ENCODE results near the gene HAUS7. TPM values are rescaled to one million over a fixed set of nuclear protein-coding genes. Genes with fewer than 3 reads are reported as not detected.

HAUS7 gene
- total and polyA plus RNA-seq, 2 experiments from 2014 or later, result 59.8 to 77.9 TPM

- no peak overlapping the region for H3K4me3 Mint-ChIP-seq
- H3K9me3 Mint-ChIP-seq, result no peaks in the 10 kb centered on the region
Measured at GRCh38 chrX:153456704-153457103, 13.7 kb downstream of the HAUS7 start.

More at GRCh38 chrX:153456704-153457103, 13.7 kb downstream of the HAUS7 start:
- H3K36me3 Mint-ChIP-seq (ENCODE audit: low read depth), result peaks cover 11% of the 10 kb centered on the region; the same call in 2 of the 3 replicates
- no peak overlapping the region for H3K27ac Mint-ChIP-seq
- Histone ChIP-seq H3K4me3 (no peak overlapping the region), H3K9me2 (ENCODE audit: insufficient read depth) (no peaks in the 10 kb centered on the region), H3K79me2 (replicated peaks; ENCODE audit: insufficient read depth) (no peaks in the 10 kb centered on the region), H3F3A (replicated peaks; ENCODE audit: low read depth) (no peaks in the 10 kb centered on the region), H3K27ac (ENCODE audit: low read depth) (no peak overlapping the region), H4K20me1 (replicated peaks; ENCODE audit: insufficient read depth) (no peaks in the 10 kb centered on the region; the same call in 1 of the 2 replicates), H3K36me3 (ENCODE audit: insufficient read depth) (no peaks in the 10 kb centered on the region), H3K4me1 (ENCODE audit: insufficient read depth) (no peaks in the 10 kb centered on the region), H2AFZ (no peak overlapping the region), H3K27me3 (ENCODE audit: insufficient read depth) (no peaks in the 10 kb centered on the region), H3K4me2 (no peak overlapping the region)
- TF ChIP-seq ZNF462 (CRISPR knock-in tag; IDR thresholded peaks at IDR 0.05), result no peak
- no peak for TF ChIP-seq REST (IDR thresholded peaks at IDR 0.05; ENCODE audit: unreplicated experiment)
- TF ChIP-seq JUNB (IDR thresholded peaks at IDR 0.05; ENCODE audit: unreplicated experiment), result no peak
- TF ChIP-seq POLR2AphosphoS5 (IDR thresholded peaks at IDR 0.05; ENCODE audit: low read depth), result no peak
- no peak for TF ChIP-seq EZH2phosphoT487 (IDR thresholded peaks at IDR 0.05; ENCODE audit: unreplicated experiment)
- TF ChIP-seq ZNF331 (CRISPR knock-in tag; IDR thresholded peaks at IDR 0.05; ENCODE audit: low read depth), result no peak
- no peak for TF ChIP-seq EZH2 (IDR thresholded peaks at IDR 0.05; ENCODE audit: low read depth, unreplicated experiment)
- TF ChIP-seq STAT1 (IDR thresholded peaks at IDR 0.05; ENCODE audit: unreplicated experiment), result no peak
- no peak for TF ChIP-seq ETS1 (IDR thresholded peaks at IDR 0.05)
- TF ChIP-seq CREB1 (CRISPR knock-in tag; IDR thresholded peaks at IDR 0.05; ENCODE audit: low read depth), result no peak
- TF ChIP-seq CTCF (conservative IDR thresholded peaks at IDR 0.05; ENCODE audit: low read depth in 2 of 2), result no peak
- TF ChIP-seq ZNF114 (CRISPR knock-in tag; IDR thresholded peaks at IDR 0.05), result no peak
- TF ChIP-seq NANOG (IDR thresholded peaks at IDR 0.05; ENCODE audit: borderline replicate concordance), result no peak
- no peaks in the 10 kb centered on the region for H3K4me1 Mint-ChIP-seq
- DNase-seq (ENCODE audit: low spot score) (no peak), ATAC-seq (no peak)
- peaks cover 14% of the 10 kb centered on the region for H3K27me3 Mint-ChIP-seq (ENCODE audit: insufficient read depth, low read depth, poor library complexity)

Data from GM23338 (cell line).